HG02973 (cell line): Measurements from ENCODE around the gene GSTM3.
A peak's percentile ranks its signal among the peaks of the same experiment; 100 is the strongest.

Experiments used
- ATAC-seq: cut with Tn5 transposase; IDR thresholded peaks from one replicate; pipeline ENCODE4 v1.9.1; 2021; ENCODE audit warnings: moderate library complexity; ENCODE audit not compliant: unreplicated experiment

GSTM3 gene

DNA sequence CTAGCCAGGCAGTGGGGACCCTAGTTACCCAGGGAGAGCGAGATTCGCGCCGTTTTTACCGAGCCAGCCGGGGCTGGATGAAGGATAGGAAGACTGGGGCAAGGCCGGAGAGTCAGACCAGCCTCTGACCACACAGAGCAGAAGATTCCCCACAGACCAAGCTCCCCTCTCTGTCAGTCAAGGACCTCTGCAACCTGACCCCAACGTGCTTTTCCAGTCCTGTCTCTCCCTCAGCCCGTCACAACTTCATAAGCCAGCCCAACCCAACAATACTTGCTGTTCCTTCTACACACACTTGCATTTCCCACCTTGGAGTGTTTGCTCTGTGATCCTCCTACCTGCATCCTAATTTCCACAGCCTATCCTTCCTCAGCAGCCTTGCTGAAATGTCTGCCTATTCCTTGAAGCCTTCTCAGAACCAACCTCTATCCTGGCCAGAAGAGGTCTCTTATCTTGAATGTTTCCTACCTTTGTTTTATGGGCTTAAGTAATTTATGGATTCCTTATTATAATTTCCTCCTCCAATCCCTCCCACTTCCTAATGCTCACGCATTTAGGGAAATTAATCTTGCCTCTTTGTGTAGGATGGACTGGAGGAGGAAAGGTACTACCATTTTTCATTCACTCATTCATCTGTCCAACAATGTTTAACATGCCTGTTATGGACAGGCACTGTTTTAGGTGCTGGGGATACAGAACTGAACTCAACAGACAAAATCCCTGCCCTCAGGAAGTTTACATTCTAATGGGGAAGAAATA is at the start of gene GSTM3:
Gene GSTM3 (minus strand): TSS at position 424 of the 759 bp plus-strand sequence. CDS start 751 bp downstream, outside the sequence.
- ATAC-seq, result no peak

DNA sequence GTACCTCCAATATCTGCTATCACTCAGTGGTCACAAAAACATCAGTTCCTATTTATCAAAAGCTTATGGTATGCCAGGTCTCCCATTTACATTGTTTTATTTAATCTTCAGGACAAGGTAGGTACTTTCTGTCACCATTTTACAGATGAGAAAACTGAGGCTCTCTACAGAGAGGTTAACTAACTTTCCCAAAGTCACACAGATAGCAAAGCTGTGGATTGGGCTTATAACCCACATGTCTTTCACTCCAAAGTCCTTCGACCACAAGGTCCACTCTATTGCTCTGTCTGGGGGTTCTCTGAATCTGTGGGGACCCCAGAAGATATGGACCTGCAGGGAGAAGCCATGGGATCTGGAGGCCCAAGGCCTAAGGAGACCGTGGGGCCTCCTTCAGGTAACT is 49.5 kb upstream of the GSTM3 start:
- no peak for ATAC-seq

DNA sequence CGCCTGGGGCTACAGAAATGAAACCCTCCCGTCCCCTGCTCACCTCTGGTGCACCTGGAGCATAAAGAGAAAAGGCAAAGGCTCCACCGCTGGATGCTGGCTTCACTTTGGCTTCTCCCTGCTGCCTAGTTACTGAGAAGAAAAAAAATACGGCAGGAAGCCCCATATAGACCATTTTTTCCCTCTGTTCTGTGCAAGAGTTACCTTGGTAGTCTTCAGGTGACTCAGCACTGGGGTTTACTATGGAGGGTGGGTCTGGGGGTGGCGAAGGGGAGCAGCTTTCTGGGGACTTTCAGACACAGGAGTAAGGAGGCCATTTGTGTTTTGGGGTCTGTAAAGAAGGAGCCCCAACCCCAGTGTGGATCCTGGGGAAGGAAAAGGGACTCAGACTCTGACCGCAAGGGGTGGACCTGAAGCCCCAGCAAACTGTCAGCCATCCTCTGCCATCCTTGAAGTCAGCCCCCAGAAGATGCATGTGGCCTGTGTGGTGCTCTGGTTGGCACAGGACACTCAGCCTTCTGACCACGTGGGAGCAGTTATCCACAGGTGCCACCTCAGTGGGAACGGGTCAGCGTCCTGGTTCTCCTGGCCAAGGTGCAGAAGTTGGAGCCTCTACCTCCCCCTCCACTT is 48.8 kb upstream of the GSTM3 start:
- no peak for ATAC-seq

DNA sequence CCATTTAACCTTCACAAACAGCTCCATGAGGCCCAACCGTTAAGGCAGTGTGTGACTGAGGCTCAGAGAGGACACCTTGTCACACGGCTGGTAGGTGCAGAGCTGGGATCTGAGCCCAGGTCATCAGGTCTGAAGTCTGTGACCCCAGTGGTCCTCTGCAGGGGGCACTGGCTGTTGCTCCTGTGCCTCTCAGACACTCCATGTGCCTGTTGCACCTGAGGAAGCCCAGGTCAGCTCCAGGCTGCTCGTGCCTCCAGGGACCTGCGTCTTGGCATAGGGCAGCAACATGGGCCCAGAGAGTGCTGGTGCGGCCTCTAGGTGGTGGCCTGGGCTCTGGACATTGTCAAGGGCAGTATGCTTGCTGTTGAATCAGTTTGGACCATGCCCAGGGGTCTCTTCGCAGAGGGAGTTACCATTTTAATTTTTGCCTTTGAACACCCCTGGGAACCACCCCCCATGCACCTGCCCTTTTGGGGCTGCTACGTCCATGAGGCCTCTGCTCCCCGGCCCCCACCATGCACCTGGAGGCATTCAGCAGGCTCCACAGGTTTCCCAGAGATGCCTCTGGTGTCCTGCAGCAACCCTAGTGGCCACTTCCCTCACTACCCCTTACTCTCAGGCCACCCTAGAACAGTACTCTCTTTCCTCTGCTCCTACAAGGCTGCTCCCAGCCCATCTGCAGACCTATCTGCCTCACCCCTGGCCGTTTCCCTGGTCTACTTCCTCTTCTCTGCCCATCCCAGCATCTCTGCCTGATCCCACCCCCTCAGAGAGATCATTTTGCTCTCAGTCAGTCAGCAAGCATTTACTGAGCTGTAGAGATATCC is 48.1 kb upstream of the GSTM3 start:
- ATAC-seq, result no peak

DNA sequence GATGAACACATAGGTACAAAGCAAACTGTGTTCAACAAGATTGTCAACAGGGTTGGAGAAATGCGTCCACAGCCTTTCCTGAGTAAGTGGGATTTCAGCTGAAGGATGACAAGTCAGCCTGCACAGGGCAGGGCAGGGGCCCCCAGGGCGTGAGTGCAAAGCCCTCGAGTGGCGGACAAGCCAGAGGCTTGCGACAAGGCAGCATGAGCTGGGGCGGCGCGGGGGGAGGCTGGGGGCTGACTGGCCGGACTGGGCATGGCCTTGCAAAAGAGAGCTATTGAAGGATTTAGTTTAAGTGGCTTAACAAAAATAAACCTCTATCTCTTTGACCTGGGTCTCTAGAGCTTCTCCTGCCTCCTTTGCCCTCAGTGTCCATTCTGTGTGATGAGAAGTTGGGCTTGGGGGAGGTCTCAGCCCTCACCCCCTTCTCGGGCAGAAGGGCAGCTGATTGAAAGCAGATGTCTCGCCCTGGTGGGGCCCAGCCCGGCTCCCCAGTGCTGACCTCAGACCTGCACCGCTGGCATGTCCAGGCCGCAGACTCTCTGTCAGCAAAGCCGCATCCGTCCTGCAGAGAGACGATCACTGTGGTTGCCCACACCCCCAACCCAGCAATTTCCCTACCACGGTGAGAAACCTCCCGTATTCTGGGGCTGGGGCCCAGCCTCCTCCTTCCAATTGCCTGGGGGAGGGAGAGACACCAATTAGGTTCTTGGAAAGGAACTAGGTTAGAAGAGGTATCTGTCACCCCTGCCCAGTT is 47.2 kb upstream of the GSTM3 start:
- ATAC-seq, result no peak

DNA sequence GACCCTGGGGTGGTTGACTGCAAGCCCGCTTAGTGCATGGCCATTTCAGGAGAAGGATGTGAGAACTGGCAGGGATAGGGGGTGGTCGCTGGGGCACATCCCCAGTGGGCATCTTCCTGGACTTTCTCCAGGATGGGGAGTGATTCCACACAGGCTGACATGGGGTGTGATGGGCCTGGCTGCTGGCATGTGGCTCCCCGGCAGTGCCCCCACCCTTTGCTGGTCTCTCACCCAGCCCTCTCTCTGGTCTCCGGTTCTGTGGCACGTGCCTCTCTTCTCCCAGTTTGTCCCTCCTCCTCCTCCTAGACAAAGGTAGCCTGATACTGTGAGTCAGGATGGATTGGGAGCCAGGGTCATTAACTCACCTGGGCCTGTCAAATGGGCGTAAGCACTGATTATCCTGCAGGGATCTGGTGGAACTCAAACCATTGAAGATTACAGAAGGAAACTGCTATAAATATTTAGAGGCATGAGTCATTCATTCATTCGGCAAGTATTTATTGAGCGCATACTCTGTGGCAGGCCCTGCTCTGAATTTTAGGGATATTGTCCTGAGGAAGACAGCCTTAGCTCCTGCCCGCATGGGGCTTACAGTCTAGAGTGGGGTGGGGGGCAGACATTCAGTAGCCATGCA is 46.5 kb upstream of the GSTM3 start:
- ATAC-seq, result no peak

DNA sequence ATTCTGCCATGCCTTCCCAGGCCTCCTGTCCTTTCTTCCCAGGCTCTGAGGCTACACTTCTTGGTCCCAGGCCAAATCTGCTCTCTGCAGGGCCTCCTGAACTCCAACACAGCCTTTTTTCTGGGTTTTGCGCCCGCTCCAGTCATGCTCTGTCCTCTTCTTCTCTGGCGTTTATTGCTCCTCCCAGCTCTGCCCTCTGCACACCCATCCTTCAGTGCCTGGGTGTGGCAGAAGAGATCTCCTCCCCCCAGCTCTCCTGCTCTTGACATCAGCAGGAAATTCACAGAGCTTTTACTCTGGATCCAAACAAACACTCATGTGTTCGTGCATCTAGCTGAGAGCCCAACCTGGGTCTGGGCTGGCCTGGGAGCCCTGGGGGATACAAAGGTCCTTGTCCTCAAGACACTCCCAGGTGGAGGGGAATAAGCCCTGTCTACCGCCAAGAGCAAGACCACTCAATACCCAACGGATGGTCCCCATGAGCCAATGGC is 45.7 kb upstream of the GSTM3 start:
- no peak for ATAC-seq

DNA sequence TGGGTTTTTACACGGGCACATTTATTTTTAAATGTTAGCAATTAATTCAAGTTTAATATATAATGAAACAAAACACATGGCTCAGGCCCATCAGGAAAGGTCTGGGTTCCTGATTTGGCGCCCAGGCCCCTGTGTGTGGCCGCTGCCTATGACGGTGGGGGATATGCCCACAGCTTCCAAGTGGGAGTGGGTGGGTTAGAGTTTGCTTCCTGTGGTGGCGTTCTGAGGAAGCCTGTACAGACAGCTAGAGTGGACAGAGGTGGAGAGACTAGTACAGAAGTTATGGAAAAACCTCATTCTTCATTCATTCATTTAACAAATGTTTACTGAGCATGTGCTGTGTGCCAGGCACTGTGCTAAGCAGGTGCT is 45.3 kb upstream of the GSTM3 start:
- ATAC-seq, result no peak

DNA sequence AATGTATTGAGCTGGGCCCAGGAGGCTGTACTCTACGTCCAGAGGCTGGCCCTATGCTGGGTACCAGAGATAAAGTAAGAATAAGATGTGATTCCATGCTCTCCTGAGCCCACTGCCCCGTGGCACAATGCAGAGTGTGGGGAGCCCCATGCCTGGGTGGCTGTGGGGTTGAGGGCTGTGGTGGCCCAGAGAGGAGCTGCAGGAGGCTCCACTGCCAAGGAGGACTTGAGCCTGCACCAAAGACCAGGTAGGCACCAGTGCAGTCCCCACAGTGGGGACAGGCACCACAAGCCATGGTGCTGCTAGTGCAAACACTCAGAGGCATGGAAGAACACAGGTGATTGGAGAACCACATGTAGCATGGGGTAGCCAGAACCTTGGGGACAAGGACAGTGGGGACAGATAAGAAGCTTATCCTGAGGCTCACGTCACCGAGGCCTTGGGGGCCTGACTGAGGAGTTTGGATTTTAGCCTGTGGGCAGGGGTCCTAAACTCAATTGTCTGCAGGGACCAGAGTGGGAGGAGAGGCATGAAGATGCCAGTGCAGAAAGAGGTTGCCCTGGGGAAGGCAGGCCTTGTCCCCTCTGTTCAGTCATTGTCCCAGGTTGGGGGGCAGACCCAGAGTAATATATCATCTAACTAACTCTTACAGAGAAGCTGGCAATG is 44.7 kb upstream of the GSTM3 start:
- ATAC-seq, result no peak

DNA sequence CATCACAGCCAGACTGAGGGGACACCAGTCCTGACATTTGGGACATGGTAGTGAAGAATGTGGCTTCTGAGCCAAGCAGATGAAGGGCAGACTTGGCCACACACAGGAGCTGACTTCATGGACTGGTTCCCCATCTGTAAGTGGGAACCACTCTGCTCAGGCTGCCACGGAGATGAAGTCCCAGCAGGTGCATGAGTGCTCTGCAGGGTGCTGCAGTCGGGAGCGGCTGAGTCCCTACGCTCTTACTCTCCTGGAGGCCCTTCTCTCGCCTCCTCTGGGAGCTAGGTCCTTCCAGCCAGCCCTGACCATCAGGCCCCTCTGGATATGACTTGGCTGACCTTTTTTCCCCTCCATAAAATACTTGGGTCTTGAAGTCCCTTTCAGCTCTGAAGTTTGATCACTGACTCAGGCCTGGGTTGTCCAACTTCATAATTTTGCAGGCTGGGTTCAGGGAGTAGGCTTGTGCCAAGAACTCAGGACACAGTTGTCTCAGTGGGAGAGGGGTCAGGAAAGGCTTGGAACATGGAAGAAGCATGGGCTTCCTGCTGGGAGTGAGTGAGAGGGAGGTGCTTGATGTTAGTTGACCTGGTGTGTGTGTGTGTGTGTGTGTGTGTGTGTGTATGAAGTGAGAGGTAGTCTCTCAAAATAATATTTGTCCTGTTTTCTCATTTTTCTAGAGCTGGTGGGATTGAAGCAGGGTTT is 43.9 kb upstream of the GSTM3 start:
- ATAC-seq, result no peak

DNA sequence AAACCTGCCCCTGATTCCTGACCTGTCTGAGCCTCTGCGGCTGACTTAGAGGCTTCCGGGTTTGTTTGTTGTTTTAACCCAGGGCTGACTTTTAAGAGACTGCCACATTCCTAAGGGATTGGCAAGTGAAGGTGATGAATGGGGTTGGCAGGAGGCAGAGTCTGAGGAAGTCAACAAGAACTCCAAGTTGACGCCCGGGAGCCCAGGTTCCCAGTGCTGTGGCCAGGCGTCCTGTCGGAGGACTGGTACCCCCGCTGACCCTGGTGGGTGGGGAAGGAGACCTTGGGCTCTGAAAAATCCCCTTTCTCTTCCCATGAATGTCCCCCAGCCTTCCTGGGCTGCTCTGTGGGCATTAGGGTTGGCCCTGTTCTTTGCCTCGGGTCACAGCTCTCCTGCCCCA is 42.6 kb upstream of the GSTM3 start:
- ATAC-seq, result no peak

DNA sequence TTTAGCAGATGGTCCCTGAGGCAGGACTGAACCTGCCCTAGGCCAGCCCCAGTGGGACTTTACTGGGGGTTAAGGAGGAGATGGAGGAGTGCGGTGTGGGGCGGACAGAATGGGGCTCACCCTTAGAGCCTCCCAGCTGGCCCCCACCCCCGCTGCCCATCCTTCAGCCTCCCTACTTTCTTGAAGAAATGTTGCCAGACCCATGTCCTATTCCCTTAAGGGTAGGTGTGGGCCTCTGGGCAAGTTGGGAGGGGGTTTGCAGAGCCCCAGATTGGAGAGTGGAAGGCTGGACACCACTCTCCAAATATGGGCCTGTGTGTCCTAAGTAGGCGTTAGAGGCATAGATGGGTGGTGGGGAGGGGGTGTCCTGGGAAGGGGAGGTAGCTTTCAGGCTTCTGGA is 42.1 kb upstream of the GSTM3 start:
- no peak for ATAC-seq

DNA sequence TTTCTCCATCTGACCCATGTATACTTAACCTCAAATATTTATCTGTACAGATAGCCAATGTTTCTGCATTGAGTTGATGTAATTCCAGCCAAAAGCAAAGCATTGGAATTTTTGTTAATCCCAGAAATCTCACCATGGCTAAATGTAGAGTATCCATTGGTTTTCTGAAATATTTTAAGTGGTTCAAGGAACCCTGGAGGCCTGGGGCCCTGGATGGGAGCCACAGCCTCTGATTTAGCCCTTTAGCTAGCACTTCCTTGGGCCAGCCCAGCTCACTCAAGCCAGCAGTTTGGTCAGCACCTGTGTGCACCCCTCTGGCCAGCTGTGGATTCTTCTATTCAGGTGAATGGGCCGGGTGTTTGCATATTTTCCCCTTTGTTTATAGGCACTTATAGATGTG is 41.7 kb upstream of the GSTM3 start:
- no peak for ATAC-seq

DNA sequence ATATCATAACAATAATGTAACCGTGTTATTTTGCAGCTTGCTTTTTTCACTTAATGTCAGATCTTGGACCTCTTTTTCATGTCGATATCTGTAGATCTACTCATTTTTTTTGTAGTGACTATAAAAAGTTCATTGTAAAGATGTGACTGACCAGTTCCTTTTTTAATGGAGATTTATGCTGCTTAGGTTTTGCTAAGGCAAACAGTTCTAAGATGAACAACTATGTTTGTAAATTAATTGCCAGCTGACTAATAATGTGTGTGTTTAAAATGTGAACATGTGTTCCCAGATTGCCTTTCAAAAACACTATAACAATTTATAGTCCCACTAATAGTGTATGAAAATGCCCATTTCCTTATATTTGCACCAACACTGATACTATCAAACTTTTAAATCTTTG is 41.0 kb upstream of the GSTM3 start:
- no peak for ATAC-seq

DNA sequence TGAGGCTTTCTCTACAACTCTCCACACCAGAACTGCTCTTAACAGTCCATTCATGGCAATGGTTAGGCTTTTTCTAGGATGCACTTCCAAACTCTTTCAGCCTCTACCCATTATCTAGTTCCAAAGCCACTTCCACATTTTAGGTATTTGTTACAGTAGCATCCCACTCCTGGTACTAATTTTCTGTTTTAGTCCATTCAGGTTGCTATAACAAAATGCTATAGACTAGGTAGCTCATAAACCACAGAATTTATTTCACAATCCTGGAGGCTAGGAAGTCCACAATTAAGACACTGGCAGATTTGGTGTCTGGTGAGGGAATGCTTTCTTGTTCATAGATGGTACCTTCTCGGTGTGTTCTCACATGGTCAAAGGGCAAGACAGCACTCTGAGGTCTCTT is 40.1 kb upstream of the GSTM3 start:
- ATAC-seq, result no peak

DNA sequence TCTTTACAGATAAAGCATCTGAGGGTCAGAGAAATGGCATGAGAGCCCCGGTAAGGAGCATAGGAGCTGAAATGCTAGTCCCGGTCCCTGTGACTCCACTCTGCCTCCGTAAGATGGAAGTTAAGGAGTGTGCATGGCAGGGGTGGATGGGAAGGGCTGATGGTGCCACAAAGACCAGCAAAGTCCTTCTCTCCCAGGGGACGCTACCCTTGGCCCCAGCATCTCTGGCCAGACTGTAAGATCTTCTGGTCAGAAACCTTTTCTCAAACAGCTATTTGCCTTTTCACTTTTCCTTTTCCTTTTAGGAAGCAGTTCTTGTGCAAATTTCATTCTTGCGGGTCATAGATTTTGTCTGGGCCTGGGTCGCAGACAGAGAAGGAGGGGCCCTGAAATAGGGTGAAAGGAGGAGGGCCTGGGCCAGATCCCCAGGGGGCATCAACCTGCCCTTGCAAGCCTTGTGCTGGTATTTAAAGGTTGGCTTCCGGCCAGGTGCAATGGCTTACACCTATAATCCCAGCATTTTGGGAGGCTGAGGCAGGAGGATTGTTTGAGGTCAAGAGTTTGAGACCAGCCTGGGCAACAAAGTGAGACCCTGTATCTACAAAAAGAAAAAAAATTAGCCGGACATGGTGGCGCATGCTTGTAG is 37.3 kb upstream of the GSTM3 start:
- ATAC-seq, result no peak

DNA sequence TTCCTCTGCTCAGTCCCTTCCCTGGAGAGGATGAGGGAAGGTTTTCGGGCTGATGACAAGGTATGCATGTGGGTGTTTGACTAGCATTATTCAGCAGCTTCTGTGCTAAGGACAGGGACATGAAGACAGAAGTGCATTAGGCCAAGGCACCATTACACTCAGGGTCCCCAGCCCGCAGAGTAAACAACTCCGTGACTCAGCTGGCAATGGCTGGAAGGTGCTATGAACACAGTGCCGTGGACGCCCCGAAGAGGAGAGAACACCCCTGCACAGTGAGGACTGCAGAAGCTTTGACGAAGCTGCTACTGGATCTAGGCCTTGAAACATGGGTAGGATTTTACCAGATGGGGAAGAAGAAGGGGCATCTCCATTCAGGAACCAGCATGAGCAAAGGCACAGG is 36.6 kb upstream of the GSTM3 start:
- ATAC-seq, result no peak

DNA sequence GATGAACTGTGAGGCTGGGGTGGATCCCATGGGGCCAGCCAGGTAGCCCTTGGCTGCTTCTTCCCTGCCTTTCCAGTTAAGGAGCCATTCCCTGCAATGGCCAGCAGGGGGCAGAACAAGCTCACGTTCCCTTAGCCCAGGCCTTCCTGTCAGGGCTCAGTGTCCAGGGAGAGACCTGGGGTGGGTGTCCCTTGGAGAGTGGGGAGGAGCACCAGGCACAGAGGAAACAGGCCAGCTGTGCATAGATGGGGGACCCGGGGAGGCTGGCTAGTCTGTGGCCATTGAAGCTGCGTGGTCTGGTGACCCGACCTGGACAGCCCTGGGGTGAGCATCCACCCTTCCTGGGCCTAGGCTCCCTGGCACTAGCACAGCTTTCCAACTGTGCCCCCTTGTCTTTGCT is 36.1 kb upstream of the GSTM3 start:
- peak; percentile 52 for ATAC-seq
